OCI-LY7 (cell line): ENCODE measurements around the gene AEBP2.

ENCODE experiments used
- EZH2phosphoT487 ChIP-seq: fragments of 200-600 bp; sonication (generic); IDR thresholded peaks from 2 replicates; pipeline ENCODE4 v1.6.1; 2018; ENCODE audit warnings: low read depth, borderline replicate concordance, mild to moderate bottlenecking, mixed run types, antibody characterized with exemption, low read length, moderate library complexity, mixed read lengths
- TF ChIP-seq, protein P1 (sequence below): fragments of 200-600 bp; sonication (generic); conservative IDR thresholded peaks from 2 replicates; pipeline ENCODE4 v1.5.1; 2014; ENCODE audit warnings: mild to moderate bottlenecking, antibody characterized with exemption, low read length, moderate library complexity, mixed read lengths

DNA sequence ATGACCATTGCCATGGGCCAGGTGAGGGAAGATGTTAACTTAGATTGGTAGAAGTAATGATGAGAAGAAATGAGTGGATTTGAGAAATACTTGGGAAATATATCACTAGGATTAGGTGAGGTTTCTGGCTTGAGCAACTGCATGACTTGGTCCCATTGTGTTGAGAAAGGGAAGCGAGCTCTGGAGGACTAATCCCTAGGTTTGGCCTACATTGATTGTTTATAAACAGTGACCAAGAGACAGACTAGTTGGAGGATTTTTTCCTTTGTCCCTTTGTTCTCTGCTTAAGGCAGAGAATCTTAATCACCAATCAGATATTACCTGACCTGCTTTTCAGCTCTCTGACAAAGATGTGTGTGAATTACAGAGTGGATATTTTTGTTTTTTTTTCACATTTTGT is 100.5 kb downstream of the AEBP2 start:
- TF ChIP-seq, protein P1, sequence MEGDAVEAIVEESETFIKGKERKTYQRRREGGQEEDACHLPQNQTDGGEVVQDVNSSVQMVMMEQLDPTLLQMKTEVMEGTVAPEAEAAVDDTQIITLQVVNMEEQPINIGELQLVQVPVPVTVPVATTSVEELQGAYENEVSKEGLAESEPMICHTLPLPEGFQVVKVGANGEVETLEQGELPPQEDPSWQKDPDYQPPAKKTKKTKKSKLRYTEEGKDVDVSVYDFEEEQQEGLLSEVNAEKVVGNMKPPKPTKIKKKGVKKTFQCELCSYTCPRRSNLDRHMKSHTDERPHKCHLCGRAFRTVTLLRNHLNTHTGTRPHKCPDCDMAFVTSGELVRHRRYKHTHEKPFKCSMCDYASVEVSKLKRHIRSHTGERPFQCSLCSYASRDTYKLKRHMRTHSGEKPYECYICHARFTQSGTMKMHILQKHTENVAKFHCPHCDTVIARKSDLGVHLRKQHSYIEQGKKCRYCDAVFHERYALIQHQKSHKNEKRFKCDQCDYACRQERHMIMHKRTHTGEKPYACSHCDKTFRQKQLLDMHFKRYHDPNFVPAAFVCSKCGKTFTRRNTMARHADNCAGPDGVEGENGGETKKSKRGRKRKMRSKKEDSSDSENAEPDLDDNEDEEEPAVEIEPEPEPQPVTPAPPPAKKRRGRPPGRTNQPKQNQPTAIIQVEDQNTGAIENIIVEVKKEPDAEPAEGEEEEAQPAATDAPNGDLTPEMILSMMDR, result no peak
- no peak for TF ChIP-seq EZH2phosphoT487
